OCI-LY1 (cell line): ENCODE results near the gene GORAB.

Experiments
- H2AFZ ChIP-seq: fragments of 200-600 bp; sonication (generic), shearing (Covaris generic); 2 replicates; pipeline ENCODE4 v1.6.0; 2014; ENCODE audit warnings: antibody characterized with exemption, mild to moderate bottlenecking, low read length
- H3F3A ChIP-seq: fragments of 200-600 bp; sonication (generic), shearing (Covaris generic); 2 replicates; pipeline ENCODE4 v1.6.0; 2014; ENCODE audit warnings: mild to moderate bottlenecking, antibody characterized with exemption, low read length, moderate library complexity; ENCODE audit not compliant: insufficient read depth
- H3K27ac ChIP-seq: fragments of 200-600 bp; sonication (generic); 2 replicates; pipeline ENCODE4 v1.5.1; 2014; ENCODE audit warnings: low read length, mixed run types, mild to moderate bottlenecking, low read depth; ENCODE audit not compliant: poor library complexity, severe bottlenecking
- H3K27me3 ChIP-seq: fragments of 200-600 bp; sonication (generic); 2 replicates; pipeline ENCODE4 v1.6.0; 2014; ENCODE audit warnings: antibody characterized with exemption, mild to moderate bottlenecking, low read length, moderate library complexity; ENCODE audit not compliant: insufficient read depth
- H3K36me3 ChIP-seq: fragments of 200-600 bp; sonication (generic); 2 replicates; pipeline ENCODE4 v1.6.1; 2014; ENCODE audit warnings: mild to moderate bottlenecking, antibody characterized with exemption, low read length, moderate library complexity, mixed read lengths; ENCODE audit not compliant: insufficient read depth
- H3K4me1 ChIP-seq: fragments of 200-600 bp; sonication (generic); 2 replicates; pipeline ENCODE4 v1.5.1; 2014; ENCODE audit warnings: mild to moderate bottlenecking, low read length, moderate library complexity; ENCODE audit not compliant: insufficient read depth, severe bottlenecking
- H3K4me2 ChIP-seq: fragments of 200-600 bp; sonication (generic), shearing (Covaris generic); 2 replicates; pipeline ENCODE4 v1.6.1; 2014; ENCODE audit warnings: low read length
- H3K4me3 ChIP-seq: fragments of 200-600 bp; sonication (generic); 2 replicates; pipeline ENCODE4 v1.5.1; 2014; ENCODE audit warnings: low read length, low read depth, mild to moderate bottlenecking, mixed read lengths; ENCODE audit not compliant: poor library complexity, severe bottlenecking
- H3K79me2 ChIP-seq: fragments of 200-600 bp; shearing (Covaris generic); 2 replicates; pipeline ENCODE4 v1.6.1; 2016; ENCODE audit warnings: mixed run types, low read length, mixed read lengths; ENCODE audit not compliant: insufficient read depth
- H3K9ac ChIP-seq: fragments of 200-600 bp; sonication (generic), shearing (Covaris generic); 2 replicates; pipeline ENCODE4 v1.6.1; 2014; ENCODE audit warnings: mild to moderate bottlenecking, low read length, mixed read lengths
- H3K9me2 ChIP-seq: fragments of 200-600 bp; sonication (generic), shearing (Covaris generic); 2 replicates; pipeline ENCODE4 v1.6.1; 2014; ENCODE audit warnings: low read depth, mild to moderate bottlenecking, low read length, mixed read lengths
- H3K9me3 ChIP-seq: fragments of 200-600 bp; shearing (Covaris generic); 2 replicates; pipeline ENCODE4 v1.6.1; 2014; ENCODE audit warnings: low read length, mixed read lengths
- H4K20me1 ChIP-seq: fragments of 200-600 bp; sonication (generic), shearing (Covaris generic); 2 replicates; pipeline ENCODE4 v1.6.0; 2016; ENCODE audit warnings: mild to moderate bottlenecking, low read length; ENCODE audit not compliant: insufficient read depth
- EZH2 ChIP-seq: fragments of 200-600 bp; sonication (generic), shearing (Covaris generic); IDR thresholded peaks from 2 replicates; pipeline ENCODE4 v1.8.0; 2017; ENCODE audit warnings: borderline replicate concordance, mixed run types, mild to moderate bottlenecking, antibody characterized with exemption, low read length, moderate library complexity, mixed read lengths
- TF ChIP-seq, protein P1 (sequence below): fragments of 200-600 bp; sonication (generic), shearing (Covaris generic); IDR thresholded peaks from 2 replicates; pipeline ENCODE4 v1.5.1; 2017; ENCODE audit warnings: mild to moderate bottlenecking, antibody characterized with exemption, low read length, moderate library complexity, mixed read lengths

Gene GORAB

DNA sequence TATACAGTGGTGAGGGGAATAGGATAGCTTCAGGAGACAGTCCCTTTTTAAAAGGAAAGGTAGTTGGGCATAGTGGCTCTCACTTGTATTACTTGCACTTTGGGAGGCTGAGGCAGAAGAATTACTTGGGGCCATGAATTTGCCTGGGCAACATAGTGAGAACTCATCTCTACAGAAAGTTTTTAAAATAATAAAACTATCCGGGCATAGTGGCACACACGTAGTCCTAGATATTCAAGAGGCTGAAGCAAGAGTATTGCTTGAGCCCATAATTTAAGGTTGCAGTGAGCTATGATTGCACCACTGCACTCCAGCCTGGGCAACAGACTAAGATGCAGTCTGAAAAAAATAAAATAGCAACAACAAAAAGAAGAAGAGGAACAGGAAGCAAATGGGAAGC, 27.2 kb downstream of the GORAB start:
- Histone ChIP-seq H3K36me3 (no peaks in the 10 kb centered on the region), H3F3A (no peaks in the 10 kb centered on the region), H2AFZ (no peak overlapping the region), H3K9me2 (no peaks in the 10 kb centered on the region), H3K4me2 (no peak overlapping the region), H3K4me1 (no peaks in the 10 kb centered on the region), H4K20me1 (no peaks in the 10 kb centered on the region), H3K79me2 (no peaks in the 10 kb centered on the region), H3K9me3 (no peaks in the 10 kb centered on the region), H3K27ac (no peak overlapping the region), H3K27me3 (no peaks in the 10 kb centered on the region), H3K4me3 (no peak overlapping the region), H3K9ac (no peak overlapping the region)
- TF ChIP-seq, protein P1, sequence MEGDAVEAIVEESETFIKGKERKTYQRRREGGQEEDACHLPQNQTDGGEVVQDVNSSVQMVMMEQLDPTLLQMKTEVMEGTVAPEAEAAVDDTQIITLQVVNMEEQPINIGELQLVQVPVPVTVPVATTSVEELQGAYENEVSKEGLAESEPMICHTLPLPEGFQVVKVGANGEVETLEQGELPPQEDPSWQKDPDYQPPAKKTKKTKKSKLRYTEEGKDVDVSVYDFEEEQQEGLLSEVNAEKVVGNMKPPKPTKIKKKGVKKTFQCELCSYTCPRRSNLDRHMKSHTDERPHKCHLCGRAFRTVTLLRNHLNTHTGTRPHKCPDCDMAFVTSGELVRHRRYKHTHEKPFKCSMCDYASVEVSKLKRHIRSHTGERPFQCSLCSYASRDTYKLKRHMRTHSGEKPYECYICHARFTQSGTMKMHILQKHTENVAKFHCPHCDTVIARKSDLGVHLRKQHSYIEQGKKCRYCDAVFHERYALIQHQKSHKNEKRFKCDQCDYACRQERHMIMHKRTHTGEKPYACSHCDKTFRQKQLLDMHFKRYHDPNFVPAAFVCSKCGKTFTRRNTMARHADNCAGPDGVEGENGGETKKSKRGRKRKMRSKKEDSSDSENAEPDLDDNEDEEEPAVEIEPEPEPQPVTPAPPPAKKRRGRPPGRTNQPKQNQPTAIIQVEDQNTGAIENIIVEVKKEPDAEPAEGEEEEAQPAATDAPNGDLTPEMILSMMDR: no peak
- no peak for TF ChIP-seq EZH2

DNA sequence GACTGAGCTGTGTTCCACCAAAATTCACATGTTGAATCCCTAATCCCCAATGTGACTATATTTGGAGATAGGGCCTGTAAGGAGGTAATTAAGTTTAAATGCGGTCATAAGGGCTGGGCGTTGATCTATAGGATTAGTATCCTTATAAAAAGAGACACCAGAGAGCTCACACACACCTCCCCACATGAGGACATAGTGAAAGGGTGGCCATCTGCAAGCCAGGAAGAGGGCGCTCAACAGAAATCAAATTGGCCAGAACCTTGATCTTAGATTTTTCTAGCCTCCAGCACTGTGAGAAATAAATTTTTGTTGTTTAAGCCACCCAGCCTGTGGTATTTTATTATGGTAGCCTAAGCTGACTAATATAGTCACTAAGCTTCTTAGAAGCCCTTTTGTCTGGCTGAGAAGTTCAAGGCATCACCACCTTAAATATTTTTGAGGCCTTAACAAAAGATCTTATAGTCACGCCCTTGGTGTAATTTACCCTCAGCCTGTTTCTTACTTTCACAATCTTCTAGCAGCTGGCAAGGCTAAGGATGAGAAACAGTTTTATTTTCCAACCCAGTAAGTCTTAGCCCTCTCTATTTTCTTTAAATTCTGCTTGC, 28.8 kb downstream of the GORAB start:
- Histone ChIP-seq H3K9me2 (no peaks in the 10 kb centered on the region), H3F3A (no peaks in the 10 kb centered on the region), H3K27ac (no peak overlapping the region), H3K9ac (no peak overlapping the region), H3K27me3 (no peaks in the 10 kb centered on the region), H3K9me3 (no peaks in the 10 kb centered on the region), H3K36me3 (no peaks in the 10 kb centered on the region), H2AFZ (no peak overlapping the region), H4K20me1 (no peaks in the 10 kb centered on the region), H3K4me3 (no peak overlapping the region), H3K79me2 (no peaks in the 10 kb centered on the region), H3K4me1 (no peaks in the 10 kb centered on the region), H3K4me2 (no peak overlapping the region)
- TF ChIP-seq EZH2: no peak
- TF ChIP-seq, protein P1: no peak

- no peak for TF ChIP-seq EZH2
- TF ChIP-seq, protein P1: no peak
- H3K4me3 ChIP-seq: no peak overlapping the region
- no peaks in the 10 kb centered on the region for H3K9me2 ChIP-seq
- H3K4me1 ChIP-seq: no peaks in the 10 kb centered on the region
- H2AFZ ChIP-seq: no peak overlapping the region
- no peaks in the 10 kb centered on the region for H3K27me3 ChIP-seq
- H3K9me3 ChIP-seq: no peaks in the 10 kb centered on the region
- H3K79me2 ChIP-seq: no peaks in the 10 kb centered on the region
- H3K9ac ChIP-seq: no peak overlapping the region
- H4K20me1 ChIP-seq: no peaks in the 10 kb centered on the region
- no peak overlapping the region for H3K4me2 ChIP-seq
- H3K27ac ChIP-seq: no peak overlapping the region
- no peaks in the 10 kb centered on the region for H3F3A ChIP-seq
- H3K36me3 ChIP-seq: no peaks in the 10 kb centered on the region
These were observed 30.8 kb downstream of the GORAB start for GRCh38 chr1:170562646-170563338.
